GM12874 (cell line): ENCODE data around the gene TYRO3.
A peak's percentile ranks its signal among the peaks of the same experiment; 100 is the strongest.

Experiments
- CTCF ChIP-seq: IDR thresholded peaks from 2 replicates; pipeline ENCODE4 v1.5.1; 2011; ENCODE audit warnings: low read depth, mild to moderate bottlenecking, control low read depth, low read length, moderate library complexity; ENCODE audit not compliant: insufficient read depth

The TYRO3 gene

DNA sequence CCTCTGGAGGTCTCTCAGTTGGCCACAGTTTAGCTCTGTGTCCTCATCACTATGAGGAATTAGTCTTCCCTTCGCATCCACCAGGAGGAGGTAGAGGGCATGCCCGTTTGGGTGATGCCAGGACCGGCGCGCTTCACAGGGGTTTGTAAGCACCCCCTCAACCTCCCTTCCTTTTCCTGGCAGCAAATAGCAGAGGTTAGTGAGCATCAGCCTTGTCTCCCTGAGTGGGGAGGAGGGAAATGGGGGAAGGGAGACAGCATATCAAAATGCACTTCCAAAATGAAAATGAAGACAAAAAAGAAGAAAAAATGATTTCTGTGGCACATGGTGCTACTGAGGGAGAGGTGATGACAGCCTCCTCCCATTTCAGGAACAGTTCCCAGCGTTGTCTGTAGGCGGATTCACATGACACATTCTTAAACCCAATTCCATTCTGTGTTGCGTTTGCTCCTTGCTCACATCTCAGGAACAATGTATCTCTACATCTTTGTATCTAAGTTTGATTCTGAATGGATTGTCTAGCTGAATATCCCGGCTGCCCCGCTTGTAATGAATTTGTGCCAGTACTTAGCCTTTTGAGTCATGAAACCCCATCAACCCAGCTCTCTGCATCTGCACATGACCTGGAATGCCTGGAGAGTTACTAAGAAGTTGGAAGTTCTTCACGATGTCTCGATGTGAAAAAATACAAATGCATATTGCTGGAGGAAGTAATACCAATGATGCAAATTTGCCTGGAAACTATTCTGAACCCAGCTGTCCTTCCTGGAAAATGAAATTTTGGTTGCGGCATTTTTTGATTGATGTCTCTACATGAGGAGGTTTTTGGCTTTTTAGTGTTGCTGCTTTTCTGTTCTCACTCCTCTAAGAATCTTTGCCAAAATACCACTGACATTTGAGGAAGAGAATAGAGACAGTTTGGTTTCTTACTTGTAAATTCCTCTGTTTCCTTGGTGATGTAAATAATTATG lies 45.2 kb downstream of the TYRO3 start:
- peak; percentile 75 for TF ChIP-seq CTCF

DNA sequence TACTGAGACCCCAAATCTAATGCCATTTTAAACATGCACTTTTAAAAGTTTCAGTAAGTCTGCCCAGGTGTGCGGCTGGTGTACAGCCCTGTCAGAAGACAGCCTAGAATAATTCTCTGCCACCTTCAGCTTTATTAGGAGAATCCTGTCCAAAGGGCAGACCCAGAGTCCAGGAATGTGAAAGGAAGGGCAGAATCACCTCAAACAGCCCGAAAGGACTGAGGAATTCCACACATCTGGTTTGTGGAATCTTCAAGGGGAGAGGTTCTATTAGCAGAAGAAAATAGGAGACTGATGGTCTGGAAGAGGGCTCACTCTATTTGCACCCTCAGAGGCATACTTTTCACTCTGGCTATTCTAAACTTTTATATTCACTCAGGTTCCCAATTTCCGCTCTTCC lies 46.6 kb downstream of the TYRO3 start:
- TF ChIP-seq CTCF: no peak

DNA sequence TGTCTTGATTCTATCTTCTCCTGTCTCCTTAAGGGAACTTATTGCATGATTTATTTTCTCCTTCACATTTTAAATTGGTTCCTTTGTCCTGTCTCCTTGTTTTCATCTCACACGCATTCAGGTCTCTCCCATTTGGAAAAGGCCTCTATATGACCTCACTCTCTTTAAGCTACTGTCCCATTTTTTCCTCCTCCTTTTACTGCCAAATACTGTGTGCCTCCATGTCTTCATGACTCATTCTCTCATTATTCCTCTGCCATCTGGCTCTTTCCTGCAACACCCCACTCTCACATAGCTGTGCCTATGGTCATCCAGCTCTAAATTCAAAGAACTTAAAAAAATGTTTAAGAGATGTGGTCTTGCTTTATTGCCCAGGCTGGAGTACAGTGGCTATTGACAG lies 48.0 kb downstream of the TYRO3 start:
- no peak for TF ChIP-seq CTCF

- TF ChIP-seq CTCF: no peak
Measured at GRCh38 chr15:41609123-41609522, 50.1 kb downstream of the TYRO3 start.

- TF ChIP-seq CTCF: no peak
Measured at GRCh38 chr15:41610048-41610447, 51.0 kb downstream of the TYRO3 start.

DNA sequence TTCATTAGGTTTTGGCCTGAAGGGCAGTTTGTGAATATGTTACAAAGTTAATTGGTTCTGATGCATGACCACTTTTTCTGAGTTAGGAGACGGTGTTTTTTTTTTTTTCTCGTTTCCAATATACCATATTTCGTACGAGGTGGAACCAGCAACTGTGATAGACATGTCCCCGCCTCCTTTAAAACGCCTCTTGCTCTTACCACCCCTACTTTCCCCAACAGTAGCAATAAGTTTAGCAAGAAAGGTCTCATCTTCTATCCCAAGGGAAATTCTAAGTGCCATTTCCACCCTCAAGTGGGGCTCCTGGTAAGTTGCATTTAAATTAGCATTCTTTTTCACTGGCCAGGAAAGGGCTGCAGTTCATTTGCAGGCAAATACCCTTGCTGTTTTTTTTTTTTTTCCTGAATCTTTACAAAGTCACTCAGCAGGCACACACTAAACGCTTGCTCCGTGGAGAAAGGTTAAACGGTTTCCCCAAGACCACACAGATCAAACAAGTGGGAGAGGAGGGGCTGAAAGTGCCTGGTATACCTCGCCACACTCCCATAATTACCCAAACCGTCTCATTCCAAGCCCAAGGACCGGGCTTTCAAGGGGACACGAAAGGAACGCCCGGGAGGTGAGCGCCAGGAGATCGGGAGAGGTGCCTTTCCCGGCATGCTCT lies 61.7 kb downstream of the TYRO3 start:
- no peak for TF ChIP-seq CTCF
